Fibroblast of villous mesenchyme (primary cell): ENCODE data around the gene FBXO38. TPM values are rescaled to one million over a fixed set of nuclear protein-coding genes. Genes with fewer than 3 reads are reported as not detected.
A peak's percentile ranks its signal among the peaks of the same experiment; 100 is the strongest.

Source experiments
- DNase-seq: peaks from one replicate; pipeline ENCODE4 v3.0.0-alpha.2; 2010; ENCODE audit warnings: low read depth
- H3K4me3 ChIP-seq: 2 replicates; pipeline ENCODE4 v1.5.1; 2011; ENCODE audit warnings: low read depth, mild to moderate bottlenecking, low read length
- total RNA-seq: library from RNA; depleted of rRNA; stranded (reverse); fragments of >200 nt; gene quantifications from 2 replicates; pipeline ENCODE4 v1.2.3, GENCODE V29; 2012
- TF ChIP-seq, protein P1 (sequence below): IDR thresholded peaks from 2 replicates; pipeline ENCODE4 v1.5.1; 2012; ENCODE audit warnings: low read depth, mild to moderate bottlenecking, low read length; ENCODE audit not compliant: insufficient read depth

FBXO38 gene
- total RNA-seq, 1 donor, result 74.7 TPM

GRCh38 chr5:148477429-148477828 is 93.7 kb downstream of the FBXO38 start:
- TF ChIP-seq, protein P1, sequence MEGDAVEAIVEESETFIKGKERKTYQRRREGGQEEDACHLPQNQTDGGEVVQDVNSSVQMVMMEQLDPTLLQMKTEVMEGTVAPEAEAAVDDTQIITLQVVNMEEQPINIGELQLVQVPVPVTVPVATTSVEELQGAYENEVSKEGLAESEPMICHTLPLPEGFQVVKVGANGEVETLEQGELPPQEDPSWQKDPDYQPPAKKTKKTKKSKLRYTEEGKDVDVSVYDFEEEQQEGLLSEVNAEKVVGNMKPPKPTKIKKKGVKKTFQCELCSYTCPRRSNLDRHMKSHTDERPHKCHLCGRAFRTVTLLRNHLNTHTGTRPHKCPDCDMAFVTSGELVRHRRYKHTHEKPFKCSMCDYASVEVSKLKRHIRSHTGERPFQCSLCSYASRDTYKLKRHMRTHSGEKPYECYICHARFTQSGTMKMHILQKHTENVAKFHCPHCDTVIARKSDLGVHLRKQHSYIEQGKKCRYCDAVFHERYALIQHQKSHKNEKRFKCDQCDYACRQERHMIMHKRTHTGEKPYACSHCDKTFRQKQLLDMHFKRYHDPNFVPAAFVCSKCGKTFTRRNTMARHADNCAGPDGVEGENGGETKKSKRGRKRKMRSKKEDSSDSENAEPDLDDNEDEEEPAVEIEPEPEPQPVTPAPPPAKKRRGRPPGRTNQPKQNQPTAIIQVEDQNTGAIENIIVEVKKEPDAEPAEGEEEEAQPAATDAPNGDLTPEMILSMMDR, result no peak
- H3K4me3 ChIP-seq, result no peak overlapping the region
- DNase-seq, result no peak

GRCh38 chr5:148482196-148482595 is 98.4 kb downstream of the FBXO38 start:
- DNase-seq, result no peak
- TF ChIP-seq, protein P1, result no peak
- peak overlapping the region; percentile 45 for H3K4me3 ChIP-seq

DNA sequence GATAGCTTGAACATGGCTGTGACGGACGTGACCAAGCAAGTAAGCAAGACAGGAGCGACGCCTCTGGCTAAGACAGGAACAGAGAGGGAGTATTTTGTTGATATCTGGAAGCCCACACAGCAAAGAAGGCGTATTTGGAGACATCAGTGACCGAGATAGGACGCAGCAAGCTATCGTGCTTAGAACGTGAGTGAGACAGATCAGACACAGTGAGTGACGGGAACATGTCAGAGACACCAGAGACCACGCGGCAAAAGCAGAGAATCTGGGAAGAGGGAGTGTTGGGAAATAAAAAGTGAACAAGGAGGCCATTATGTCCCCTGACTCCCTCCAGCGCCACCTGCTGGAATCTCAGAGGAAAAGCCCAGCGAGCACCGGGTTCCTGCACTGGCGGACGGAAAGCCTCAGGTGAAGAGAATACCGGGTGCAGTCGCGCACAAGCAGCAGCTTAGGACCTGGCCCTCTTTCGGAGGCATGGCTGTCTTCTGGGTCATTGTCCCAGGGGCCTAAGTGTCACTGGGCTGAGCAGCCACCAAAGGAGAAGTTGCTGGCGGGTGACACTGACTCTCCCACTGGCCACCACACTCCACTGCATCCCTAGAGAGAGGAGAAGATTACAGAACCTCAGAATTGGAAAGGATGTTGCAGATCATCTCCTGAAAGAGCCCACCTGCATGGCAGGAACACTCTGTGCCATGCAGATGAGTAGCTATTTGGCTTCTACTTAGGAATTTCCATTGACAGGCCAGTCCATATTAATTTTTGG is 99.1 kb downstream of the FBXO38 start:
- DNase-seq, result peak; percentile 57
- TF ChIP-seq, protein P1, result peak; percentile 81
- H3K4me3 ChIP-seq, result peak overlapping the region; percentile 45

DNA sequence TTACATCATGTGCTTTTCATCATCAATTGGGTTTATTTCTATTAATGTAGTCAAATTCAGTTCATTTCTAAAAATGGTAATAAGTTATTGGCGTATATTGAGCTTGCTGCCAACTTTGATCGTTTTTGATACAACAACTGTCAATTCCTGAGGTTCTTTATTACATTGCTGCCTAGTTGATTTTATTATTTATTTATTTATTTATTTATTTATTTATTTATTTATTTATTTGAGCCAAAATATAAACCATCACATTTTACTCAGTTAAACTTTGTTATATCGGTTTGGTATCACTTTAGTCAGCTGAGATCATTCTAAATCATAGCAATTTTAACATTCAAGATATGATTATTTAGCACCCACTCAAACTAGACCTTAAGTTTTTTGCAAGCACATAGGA is 100.0 kb downstream of the FBXO38 start:
- no peak overlapping the region for H3K4me3 ChIP-seq
- TF ChIP-seq, protein P1, result no peak
- DNase-seq, result no peak

- DNase-seq, result no peak
- TF ChIP-seq, protein P1, result no peak
These were observed 100.9 kb downstream of the FBXO38 start for GRCh38 chr5:148484651-148485050.

GRCh38 chr5:148486456-148486855 is 102.7 kb downstream of the FBXO38 start:
- DNase-seq, result no peak
- no peak overlapping the region for H3K4me3 ChIP-seq
- TF ChIP-seq, protein P1, result no peak

More at GRCh38 chr5:148484651-148485050, 100.9 kb downstream of the FBXO38 start:
- no peak overlapping the region for H3K4me3 ChIP-seq
